ENCODE results near the gene RAB3A.
"Not testable (repeated sequence)": the region's sequence is repeated elsewhere in the genome, so short reads cannot be mapped to it uniquely, and the experiment has no call there.

Gene RAB3A

DNA sequence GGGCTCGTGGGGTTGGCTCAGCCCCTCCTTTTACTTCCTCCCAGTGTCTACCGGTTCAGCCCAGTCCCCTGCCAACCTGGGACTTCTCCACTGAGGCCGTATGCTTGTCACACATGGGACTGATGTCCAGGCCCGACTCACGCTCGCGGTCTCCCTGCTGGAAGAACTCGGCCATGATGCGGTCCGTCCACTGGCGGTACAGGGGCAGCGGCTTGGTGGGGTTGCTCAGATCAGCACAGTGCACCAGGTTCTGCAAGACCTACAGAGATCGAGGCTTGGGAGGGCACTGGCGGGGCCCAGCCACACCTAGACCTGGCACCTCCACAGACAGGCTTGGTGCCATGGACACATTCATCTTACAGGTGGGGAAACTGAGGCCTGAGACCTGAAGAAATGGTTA lies 7.8 kb upstream of the RAB3A start:
- CTCF ChIA-PET = no interaction called here
- TF ChIP-seq, protein P1, sequence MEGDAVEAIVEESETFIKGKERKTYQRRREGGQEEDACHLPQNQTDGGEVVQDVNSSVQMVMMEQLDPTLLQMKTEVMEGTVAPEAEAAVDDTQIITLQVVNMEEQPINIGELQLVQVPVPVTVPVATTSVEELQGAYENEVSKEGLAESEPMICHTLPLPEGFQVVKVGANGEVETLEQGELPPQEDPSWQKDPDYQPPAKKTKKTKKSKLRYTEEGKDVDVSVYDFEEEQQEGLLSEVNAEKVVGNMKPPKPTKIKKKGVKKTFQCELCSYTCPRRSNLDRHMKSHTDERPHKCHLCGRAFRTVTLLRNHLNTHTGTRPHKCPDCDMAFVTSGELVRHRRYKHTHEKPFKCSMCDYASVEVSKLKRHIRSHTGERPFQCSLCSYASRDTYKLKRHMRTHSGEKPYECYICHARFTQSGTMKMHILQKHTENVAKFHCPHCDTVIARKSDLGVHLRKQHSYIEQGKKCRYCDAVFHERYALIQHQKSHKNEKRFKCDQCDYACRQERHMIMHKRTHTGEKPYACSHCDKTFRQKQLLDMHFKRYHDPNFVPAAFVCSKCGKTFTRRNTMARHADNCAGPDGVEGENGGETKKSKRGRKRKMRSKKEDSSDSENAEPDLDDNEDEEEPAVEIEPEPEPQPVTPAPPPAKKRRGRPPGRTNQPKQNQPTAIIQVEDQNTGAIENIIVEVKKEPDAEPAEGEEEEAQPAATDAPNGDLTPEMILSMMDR (IDR thresholded peaks at IDR 0.05; ENCODE audit: control extremely low read depth, extremely low read depth, low read depth, missing control alignments) = no peak
- POLR2A ChIA-PET = no interaction called here
- DNase-seq (ENCODE audit: extremely low spot score) = no peak

DNA sequence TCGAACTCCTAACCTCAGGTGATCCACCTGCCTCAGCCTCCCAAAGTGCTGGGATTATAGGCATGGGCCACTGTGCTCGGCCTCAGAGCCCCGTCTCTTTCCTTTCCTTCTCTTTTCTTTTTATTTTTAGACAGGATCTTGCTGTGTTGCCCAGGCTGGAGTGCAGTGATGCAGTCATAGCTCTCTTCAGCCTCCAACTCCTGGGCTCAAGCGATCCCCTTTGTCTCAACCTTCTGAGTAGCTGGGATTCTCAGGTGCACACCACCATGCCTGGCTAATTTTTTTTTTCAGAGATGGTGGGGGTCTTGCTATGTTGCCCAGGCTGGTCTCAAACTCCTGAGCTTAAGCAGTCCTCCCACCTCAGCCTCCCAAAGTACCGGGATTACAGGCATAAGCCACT lies 6.1 kb upstream of the RAB3A start:
- DNase-seq (ENCODE audit: extremely low spot score); POLR2A ChIA-PET: not testable (repeated sequence)
- CTCF ChIA-PET = interaction anchor here (1.1 to 8.8 kb wide), 11 partner anchors 10 to 202 kb away, joined by 3 to 228 read pairs (median 3); partner anchors contain the start of gene MPV17L2

DNA sequence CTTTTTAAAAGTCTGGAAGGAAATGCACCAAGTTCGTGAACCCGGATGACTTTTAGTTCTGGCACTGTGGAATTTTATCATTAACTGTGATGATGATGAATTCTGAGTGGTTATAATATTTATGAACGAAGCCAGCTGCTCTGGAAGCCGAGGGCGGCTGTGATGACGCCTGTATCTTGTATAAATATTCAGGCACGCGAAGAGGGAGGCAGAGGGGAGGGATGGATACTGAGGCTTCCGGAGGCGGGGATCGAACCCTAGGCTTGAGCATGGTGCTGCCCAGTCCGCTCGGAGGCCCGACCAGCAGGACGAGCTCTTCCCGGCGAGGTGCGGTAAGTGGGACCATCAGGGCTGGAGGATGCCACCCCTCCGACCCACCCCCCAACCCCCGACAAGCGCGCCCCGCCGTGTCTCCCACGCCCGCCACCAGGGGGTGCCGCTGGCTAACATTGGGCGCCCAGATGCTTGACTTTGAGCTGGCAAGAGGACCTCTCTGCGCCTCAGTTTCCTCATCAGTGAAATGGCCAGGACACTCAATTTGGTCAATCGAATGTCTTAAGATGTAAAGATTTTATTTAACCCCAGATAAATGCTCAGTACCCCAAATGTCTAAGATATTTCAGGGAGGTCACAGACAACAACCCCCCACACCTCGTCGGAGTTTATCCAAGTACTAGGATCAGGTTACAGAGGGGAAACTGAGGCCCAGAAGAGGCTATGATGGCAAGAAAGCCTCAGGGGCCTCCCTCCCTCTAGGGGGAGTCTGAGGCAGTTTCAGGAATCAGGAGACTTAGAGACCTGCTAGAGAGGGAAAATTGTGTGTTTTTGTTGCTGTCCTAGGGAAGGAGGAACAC lies 4.5 kb upstream of the RAB3A start:
- ChIA-PET CTCF (interaction anchor here (0.6 to 8.8 kb wide), 21 partner anchors 13 to 206 kb away, joined by 3 to 228 read pairs (median 5); partner anchors contain the start of genes IQCN and LSM4), POLR2A (interaction anchor here (0.6 kb wide), 1 partner anchor 120 kb away, joined by 3 read pairs; no protein-coding TSS in a partner anchor)
- TF ChIP-seq, protein P1 (IDR thresholded peaks at IDR 0.05; ENCODE audit: control extremely low read depth, extremely low read depth, low read depth, missing control alignments) = peak; percentile 62
- DNase-seq (ENCODE audit: extremely low spot score) = peak; percentile 61

DNA sequence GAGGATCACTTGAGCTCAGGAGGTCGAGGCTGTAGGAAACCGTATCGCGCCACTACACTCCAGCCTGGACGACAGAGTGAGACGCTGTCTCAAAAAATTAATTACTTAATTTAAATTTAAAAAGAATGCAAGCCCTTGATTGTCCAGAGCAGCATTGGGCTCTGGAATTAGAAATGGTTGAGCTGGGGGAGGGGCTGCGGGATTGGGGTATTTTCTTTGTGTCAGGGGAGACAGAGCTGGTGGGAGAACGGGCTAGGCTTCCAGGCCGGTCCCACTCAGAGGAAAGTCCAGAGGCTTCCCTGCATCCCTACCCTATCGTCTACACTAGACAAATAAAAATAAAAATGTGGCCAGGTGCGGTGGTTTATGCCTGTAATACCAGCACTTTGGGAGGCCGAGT lies 2.2 kb upstream of the RAB3A start:
- ChIA-PET CTCF (interaction anchor here (1.1 to 8.8 kb wide), 8 partner anchors 14 to 205 kb away, joined by 3 to 228 read pairs (median 7); partner anchors contain the start of gene IQCN), POLR2A (interaction anchor here (0.6 to 3.3 kb wide), 3 partner anchors 13 to 162 kb away, joined by 4 to 36 read pairs (median 6); partner anchors contain the start of genes JUND and MPV17L2)
- no peak for DNase-seq (ENCODE audit: extremely low spot score)
- TF ChIP-seq, protein P1 (IDR thresholded peaks at IDR 0.05; ENCODE audit: control extremely low read depth, extremely low read depth, low read depth, missing control alignments) = no peak

DNA sequence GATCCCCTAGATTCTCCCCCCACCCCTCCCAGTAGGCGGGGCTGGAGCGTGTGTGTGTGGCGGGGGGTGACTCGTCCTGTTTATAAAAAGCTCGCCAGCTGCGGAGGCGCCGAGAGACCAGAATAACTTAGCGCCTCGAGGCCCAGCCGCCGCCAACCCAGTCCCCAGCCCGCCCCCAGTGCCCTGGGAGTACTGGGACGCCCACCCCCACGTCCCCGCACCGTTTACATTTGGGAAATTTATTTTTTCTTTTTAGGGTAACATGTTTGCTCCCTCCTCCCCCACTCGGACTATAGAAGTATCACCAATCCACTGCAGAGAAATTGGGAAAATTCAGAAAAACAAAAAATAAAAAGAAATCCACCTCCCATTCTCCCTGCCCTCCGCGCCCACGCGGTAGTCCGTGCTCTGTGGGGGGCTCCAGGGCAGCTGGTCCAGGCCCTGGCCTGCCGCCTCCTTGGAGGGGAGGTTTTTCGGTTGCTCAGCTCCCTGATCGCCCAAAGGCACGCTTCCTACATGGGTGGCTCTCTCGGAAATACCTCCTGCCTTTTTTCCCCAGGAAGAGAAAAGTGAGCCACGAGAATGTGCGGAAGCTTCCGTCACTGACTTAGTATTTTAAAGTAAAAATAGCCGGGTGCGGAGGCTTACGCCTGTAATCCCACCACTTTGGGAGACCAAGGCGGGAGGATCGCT lies 1.5 kb upstream of the RAB3A start:
- ChIA-PET CTCF (interaction anchor here (0.7 to 8.8 kb wide), 16 partner anchors 9 to 206 kb away, joined by 3 to 228 read pairs (median 4); partner anchors contain the start of gene IQCN), POLR2A (interaction anchor here (0.6 to 3.3 kb wide), 4 partner anchors 13 to 163 kb away, joined by 4 to 36 read pairs (median 5); partner anchors contain the start of genes JUND and MPV17L2)
- TF ChIP-seq, protein P1 (IDR thresholded peaks at IDR 0.05; ENCODE audit: control extremely low read depth, extremely low read depth, low read depth, missing control alignments) = no peak
- DNase-seq (ENCODE audit: extremely low spot score) = peak; percentile 77

DNA sequence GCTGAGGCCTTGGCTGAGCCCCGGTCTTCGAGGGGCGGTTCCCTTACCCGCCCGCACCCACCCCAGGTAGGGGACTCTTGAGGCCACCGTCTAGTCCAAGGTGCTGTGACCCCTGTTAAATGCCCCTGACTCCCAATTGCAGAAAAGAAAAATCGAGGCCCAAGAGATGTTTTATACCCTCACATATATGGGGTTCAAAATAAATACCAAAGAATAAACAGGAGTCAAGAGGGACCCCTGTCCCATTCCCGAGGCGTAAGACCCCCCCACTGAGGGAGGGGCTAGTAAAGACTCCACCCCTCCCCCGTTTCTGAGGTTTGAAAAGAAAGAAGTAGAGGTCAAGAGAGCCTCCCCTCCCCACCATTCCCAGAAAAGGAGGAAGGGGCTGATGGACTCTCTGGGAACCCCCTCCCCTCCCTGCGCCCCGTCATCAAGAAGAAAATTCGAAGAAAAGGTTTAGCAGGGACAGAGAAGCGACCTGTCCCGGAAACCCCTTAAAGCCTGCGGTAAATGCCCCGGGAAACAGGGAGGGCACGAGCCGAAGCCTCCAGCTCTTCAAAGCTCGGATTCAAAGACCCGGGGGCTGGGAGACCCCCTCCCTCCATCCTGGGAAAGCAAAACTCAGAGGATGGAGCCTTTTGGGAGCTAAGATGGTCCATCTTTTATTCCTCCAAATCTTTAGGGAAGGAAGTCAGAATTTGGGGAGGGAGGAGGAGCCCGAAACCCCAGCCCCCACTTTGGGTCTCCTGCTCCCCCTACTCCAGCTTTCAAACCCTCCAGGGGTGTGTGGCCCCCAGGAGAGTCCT lies 755 bp upstream of the RAB3A start:
- POLR2A ChIA-PET = interaction anchor here (0.9 to 3.3 kb wide), 7 partner anchors 12 to 113 kb away, joined by 3 to 36 read pairs (median 4); partner anchors contain the start of genes JUND and MPV17L2
- DNase-seq (ENCODE audit: extremely low spot score) = no peak
- TF ChIP-seq, protein P1 (IDR thresholded peaks at IDR 0.05; ENCODE audit: control extremely low read depth, extremely low read depth, low read depth, missing control alignments) = no peak
- CTCF ChIA-PET = interaction anchor here (0.7 to 8.8 kb wide), 19 partner anchors 10 to 207 kb away, joined by 3 to 228 read pairs (median 4); partner anchors contain the start of genes IQCN and MPV17L2
